Skeletal muscle cell (primary cell): ENCODE results near the gene SLC22A23.

Source experiments
- DNase-seq: peaks from one replicate; pipeline ENCODE4 v3.0.0-alpha.2; 2010; ENCODE audit warnings: low read depth
- H3K4me3 ChIP-seq: 2 replicates; pipeline ENCODE4 v1.5.1; 2011; ENCODE audit warnings: low read depth, mild to moderate bottlenecking, control low read depth, low read length, moderate library complexity

Gene SLC22A23

GRCh38 chr6:3449750-3450305 is 7.0 kb downstream of the SLC22A23 start:
- no peak overlapping the region for H3K4me3 ChIP-seq
- DNase-seq = no peak

- no peak for DNase-seq
- H3K4me3 ChIP-seq = no peak overlapping the region
Measured at GRCh38 chr6:3449321-3449720, 7.5 kb downstream of the SLC22A23 start.

GRCh38 chr6:3447005-3447404 is 9.8 kb downstream of the SLC22A23 start:
- no peak overlapping the region for H3K4me3 ChIP-seq
- DNase-seq = no peak

- DNase-seq = no peak
Measured at GRCh38 chr6:3446184-3446583, 10.7 kb downstream of the SLC22A23 start.

DNA sequence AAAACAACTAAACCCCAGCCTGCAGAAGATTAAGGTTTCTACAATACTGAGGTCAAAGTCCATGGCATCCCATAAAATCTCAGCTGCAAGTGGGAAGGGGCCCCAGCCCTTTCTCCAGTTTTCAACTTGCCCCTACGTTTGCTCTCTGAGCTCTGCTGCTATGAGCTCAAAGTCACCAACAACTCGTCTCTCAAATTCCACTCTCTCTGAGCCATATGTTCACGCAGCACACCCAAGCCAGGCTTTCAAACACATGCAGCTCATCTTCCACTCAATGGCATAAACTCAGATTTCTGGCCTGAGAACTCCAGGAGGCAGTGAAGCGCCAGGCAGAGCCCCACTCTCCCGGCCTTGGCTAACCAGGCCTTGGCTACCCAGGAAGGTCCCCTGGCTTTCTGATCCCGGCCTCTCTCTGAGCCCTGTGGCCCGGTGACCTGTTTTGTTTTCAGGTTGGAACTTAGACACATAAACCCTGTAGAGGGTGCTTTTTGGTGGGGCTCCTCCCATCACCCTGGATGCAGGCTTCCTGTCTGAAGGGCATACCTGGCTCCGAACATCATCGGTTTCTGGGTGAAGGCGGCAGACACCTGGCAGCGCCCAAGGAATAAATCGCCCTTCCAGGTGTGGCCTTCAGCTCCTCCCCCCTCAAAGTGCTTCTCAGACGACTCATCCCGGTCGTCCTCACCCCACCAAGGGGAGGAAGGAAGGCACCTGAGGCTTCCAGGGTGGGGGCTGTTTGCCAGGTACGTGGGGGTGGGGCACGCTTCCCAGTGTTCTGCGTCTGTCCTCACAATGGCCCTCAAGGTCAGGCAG is 12.4 kb downstream of the SLC22A23 start:
- no peak overlapping the region for H3K4me3 ChIP-seq
- no peak for DNase-seq

More at GRCh38 chr6:3446184-3446583, 10.7 kb downstream of the SLC22A23 start:
- H3K4me3 ChIP-seq = no peak overlapping the region

GRCh38 chr6:3443221-3443515 is 13.7 kb downstream of the SLC22A23 start:
- no peak overlapping the region for H3K4me3 ChIP-seq
- DNase-seq = no peak

GRCh38 chr6:3442431-3443220 is 14.2 kb downstream of the SLC22A23 start:
- no peak overlapping the region for H3K4me3 ChIP-seq
- no peak for DNase-seq

GRCh38 chr6:3440911-3441310 is 15.9 kb downstream of the SLC22A23 start:
- H3K4me3 ChIP-seq = no peak overlapping the region
- DNase-seq = no peak

DNA sequence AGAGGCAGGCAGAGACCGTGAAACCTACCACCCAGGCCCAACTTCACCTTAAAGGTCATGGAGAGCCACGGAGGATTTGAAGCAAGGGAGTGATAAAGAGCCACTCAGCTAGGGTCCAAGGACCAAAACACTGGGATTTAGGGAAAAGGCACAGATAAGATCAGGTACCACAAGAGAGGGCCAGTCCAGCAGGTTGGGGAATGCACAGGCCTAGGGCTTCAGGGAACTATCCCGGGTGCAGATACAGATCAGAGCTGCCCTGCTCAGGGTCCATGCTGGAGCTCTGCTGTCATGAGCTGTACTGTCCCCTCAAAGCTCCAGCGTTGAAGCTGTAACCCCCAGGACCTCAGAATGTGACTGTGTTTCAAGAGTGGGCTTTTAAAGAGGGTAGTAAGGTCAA is 16.9 kb downstream of the SLC22A23 start:
- H3K4me3 ChIP-seq = no peak overlapping the region
- DNase-seq = no peak

GRCh38 chr6:3438190-3439167 is 18.4 kb downstream of the SLC22A23 start:
- peak; percentile 94 for DNase-seq
- no peak overlapping the region for H3K4me3 ChIP-seq

GRCh38 chr6:3433005-3433404 is 23.8 kb downstream of the SLC22A23 start:
- no peak for DNase-seq
- H3K4me3 ChIP-seq = no peak overlapping the region

- no peak for DNase-seq
- no peak overlapping the region for H3K4me3 ChIP-seq
Measured at GRCh38 chr6:3432416-3432815, 24.4 kb downstream of the SLC22A23 start.

GRCh38 chr6:3431994-3432393 is 24.9 kb downstream of the SLC22A23 start:
- DNase-seq = no peak
- no peak overlapping the region for H3K4me3 ChIP-seq

GRCh38 chr6:3429211-3429610 is 27.6 kb downstream of the SLC22A23 start:
- DNase-seq = no peak

DNA sequence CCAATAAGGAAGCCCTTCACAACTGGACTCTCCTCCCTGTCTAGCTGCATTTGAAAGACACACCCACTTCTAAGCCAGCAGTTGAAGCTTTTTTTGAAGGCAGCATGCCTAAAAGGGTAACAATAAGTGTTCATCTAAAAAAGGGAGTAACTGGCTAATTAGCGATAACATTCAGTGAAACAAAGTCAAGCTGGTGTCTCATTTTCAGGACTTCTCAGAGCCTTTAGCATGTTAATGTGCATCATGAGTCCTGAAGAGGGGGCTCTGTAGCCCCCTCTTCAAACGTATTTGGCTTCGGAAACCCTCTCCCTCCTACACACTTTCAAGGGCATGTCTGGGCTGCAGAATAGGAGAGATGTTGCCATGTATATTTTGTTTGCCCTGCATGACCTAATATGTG is 28.1 kb downstream of the SLC22A23 start:
- DNase-seq = no peak
- no peak overlapping the region for H3K4me3 ChIP-seq

More at GRCh38 chr6:3429211-3429610, 27.6 kb downstream of the SLC22A23 start:
- H3K4me3 ChIP-seq = no peak overlapping the region

DNA sequence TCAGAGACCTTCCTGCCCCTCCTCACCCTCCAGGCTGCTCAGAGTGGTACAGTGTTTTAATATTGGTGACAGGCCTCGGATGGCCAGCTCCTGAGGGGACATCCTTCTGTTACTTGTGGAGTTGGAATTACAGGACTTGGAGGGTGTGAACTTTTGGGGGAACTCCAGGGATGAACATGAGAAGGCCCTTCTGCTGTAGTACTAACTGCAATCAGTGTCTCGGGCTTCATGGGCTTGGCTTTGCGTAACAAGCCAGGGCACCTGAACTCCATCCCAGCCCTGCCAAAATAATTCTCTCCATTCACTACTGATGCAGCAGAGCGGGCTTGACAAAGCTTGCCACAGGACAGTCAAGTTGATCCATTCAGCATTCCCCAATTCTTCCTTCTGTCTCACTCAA is 28.6 kb downstream of the SLC22A23 start:
- no peak for DNase-seq
- no peak overlapping the region for H3K4me3 ChIP-seq

DNA sequence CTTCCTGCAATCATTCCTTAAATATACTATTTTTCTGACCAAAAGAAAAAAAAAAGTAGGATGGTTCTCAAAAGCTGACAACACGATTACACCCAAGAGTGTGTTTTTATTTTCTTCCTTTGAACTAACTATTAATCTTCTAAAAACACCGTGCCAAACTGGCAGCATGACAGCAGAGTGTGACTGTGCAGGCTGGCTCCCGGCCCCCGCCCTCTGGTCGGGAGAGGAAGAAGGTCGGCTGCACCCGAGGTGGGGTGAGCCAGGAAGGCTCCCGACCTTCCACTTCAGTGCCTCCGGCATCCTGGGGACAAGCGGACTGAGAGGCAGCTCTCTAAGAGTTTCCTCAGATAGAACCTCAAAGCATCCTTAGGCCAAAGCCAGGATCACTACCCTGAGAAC is 29.2 kb downstream of the SLC22A23 start:
- H3K4me3 ChIP-seq = no peak overlapping the region
- DNase-seq = no peak

DNA sequence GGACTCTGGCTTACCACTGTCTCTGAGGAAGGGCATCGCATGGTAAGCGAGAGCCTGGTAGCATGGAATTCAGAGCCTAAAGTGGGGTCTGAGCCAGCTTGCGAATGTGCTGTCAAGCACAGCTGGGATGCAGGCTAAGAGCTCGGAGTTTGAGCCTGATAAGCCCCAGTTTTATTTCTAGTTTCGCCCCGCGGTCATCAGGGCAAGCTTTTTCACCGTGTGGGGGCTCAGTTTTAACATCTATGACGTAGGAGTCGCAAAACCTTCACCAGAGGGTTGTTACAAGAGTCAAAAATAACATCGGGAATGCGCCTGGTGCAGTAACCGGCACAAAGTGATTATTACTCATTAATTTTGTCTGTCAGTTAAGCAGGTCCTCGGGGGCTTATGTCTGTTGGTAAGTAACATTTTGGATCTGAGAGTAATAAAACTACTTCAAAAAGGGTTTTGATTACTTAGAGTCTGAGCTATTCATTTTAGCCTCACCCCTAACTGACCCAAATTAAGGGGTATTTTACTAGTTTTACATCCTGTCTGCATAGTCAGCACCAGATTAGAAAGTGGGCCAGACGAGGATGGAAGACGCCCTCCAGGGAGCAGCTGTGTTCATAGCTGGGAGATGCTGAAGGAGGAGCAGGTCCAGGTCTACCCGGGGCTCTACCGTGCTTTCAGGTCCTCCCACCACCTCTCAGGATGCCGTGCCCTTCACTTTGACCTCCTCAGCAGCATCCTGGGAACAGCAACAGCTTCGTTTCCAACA is 29.7 kb downstream of the SLC22A23 start:
- no peak for DNase-seq
- no peak overlapping the region for H3K4me3 ChIP-seq
